GM12878 (cell line): ENCODE results near the gene IRF1. TPM values are rescaled to one million over a fixed set of nuclear protein-coding genes. Genes with fewer than 3 reads are reported as not detected.

Experiments used
- ATAC-seq: fragments of 200-7000 bp; cut with Tn5 transposase; 3 replicates; pipeline ENCODE4 v1.9.1; 2020; ENCODE audit warnings: mild to moderate bottlenecking, moderate library complexity
- BruUV-seq: library from RNA; stranded (reverse); fragments of 400-500 nt; replicated peaks from 2 replicates; lab custom pipeline; 2021; lab: Mats Ljungman, UMichigan
- CTCF ChIA-PET: fragments of 300-600 bp; sonication (Branson Sonifier 250); formaldehyde crosslinking; extraction: SDS; loops from one replicate; lab custom pipeline; 2021; ENCODE audit warnings: inconsistent platforms; lab: Yijun Ruan, JAX
- POLR2A ChIA-PET: fragments of 350-600 bp; formaldehyde crosslinking; extraction: SDS; loops from one replicate; lab custom pipeline; 2021; ENCODE audit warnings: inconsistent platforms; lab: Charles Lee
- RAD21 ChIA-PET: fragments of 300-600 bp; sonication (Branson Sonifier 250); formaldehyde crosslinking; loops from one replicate; lab custom pipeline; 2023; ENCODE audit warnings: antibody characterized with exemption; ENCODE audit not compliant: unreplicated experiment; lab: Charles Lee
- SMC1A ChIA-PET: fragments of 300-600 bp; sonication (Branson Sonifier 250); formaldehyde crosslinking; loops from one replicate; lab custom pipeline; 2023; ENCODE audit not compliant: unreplicated experiment, uncharacterized antibody; lab: Charles Lee
- DNase-seq: peaks from one replicate; pipeline ENCODE4 v3.0.0-alpha.2; 2011; ENCODE audit warnings: low read depth, low spot score
- FAIRE-seq: peaks from 3 replicates; lab custom pipeline; 2011; peaks lifted over from hg19 to GRCh38; lab: Jason Lieb, UNC
- H2AFZ ChIP-seq: 2 replicates; pipeline ENCODE4 v1.6.0; 2011; ENCODE audit warnings: low read depth, low read length, control low read depth; ENCODE audit not compliant: control insufficient read depth
- H3K27ac ChIP-seq: 2 replicates; pipeline ENCODE4 v1.5.1; 2011; ENCODE audit warnings: control low read depth; ENCODE audit not compliant: control insufficient read depth, insufficient read depth
- H3K27me3 ChIP-seq, 2 experiments: replicated peaks in 1 of 2; 2 replicates each; pipeline versions ENCODE4 v1.6.0 to v1.6.1; 2011; ENCODE audit warnings: low read length in 1 of 2; ENCODE audit not compliant: control insufficient read depth in 2 of 2, insufficient read depth in 2 of 2
- H3K36me3 ChIP-seq, 2 experiments: 2 replicates each; pipeline ENCODE4 v1.5.1; 2011; ENCODE audit warnings: low read length in 1 of 2; ENCODE audit not compliant: control insufficient read depth in 2 of 2, insufficient read depth in 2 of 2
- H3K4me1 ChIP-seq: 2 replicates; pipeline ENCODE4 v1.6.1; 2011; ENCODE audit warnings: mild to moderate bottlenecking, low read length, moderate library complexity, mixed read lengths; ENCODE audit not compliant: control insufficient read depth, insufficient read depth
- H3K4me2 ChIP-seq: 2 replicates; pipeline ENCODE4 v1.6.0; 2011; ENCODE audit warnings: control low read depth; ENCODE audit not compliant: control insufficient read depth, insufficient read depth
- H3K4me3 ChIP-seq: fragments of 200-600 bp; sonication (generic); 2 replicates; pipeline ENCODE4 v1.5.1; 2016
- H3K79me2 ChIP-seq: 2 replicates; pipeline ENCODE4 v1.6.0; 2011; ENCODE audit warnings: low read length; ENCODE audit not compliant: control insufficient read depth, insufficient read depth
- H3K9ac ChIP-seq: 2 replicates; pipeline ENCODE4 v1.8.0; 2011; ENCODE audit warnings: low read length, control low read depth, mixed read lengths; ENCODE audit not compliant: control insufficient read depth, insufficient read depth
- H3K9me3 ChIP-seq: replicated peaks from 3 replicates; pipeline ENCODE4 v1.5.1; 2011; ENCODE audit warnings: mild to moderate bottlenecking, low read length; ENCODE audit not compliant: control insufficient read depth, insufficient read depth
- H4K20me1 ChIP-seq: 2 replicates; pipeline ENCODE4 v1.6.0; 2011; ENCODE audit not compliant: control insufficient read depth, insufficient read depth
- CEBPB ChIP-seq, 2 experiments: fragments of 150-350 bp in 1 of 2; IDR thresholded peaks; 2 replicates each; pipeline ENCODE4 v1.6.1; 2012 to 2014; ENCODE audit warnings: low read depth in 2 of 2, low read length in 2 of 2, borderline replicate concordance in 1 of 2, inconsistent platforms in 1 of 2
- DPF2 ChIP-seq: fragments of 450-650 bp; IDR thresholded peaks from 2 replicates; pipeline ENCODE4 v1.6.1; 2017; ENCODE audit warnings: mild to moderate bottlenecking
- NR2C2 ChIP-seq: IDR thresholded peaks from 2 replicates; pipeline ENCODE4 v1.6.1; 2011; ENCODE audit warnings: borderline replicate concordance, low read depth; ENCODE audit not compliant: control insufficient read depth, insufficient read length
- POLR2AphosphoS2 ChIP-seq: IDR thresholded peaks from 2 replicates; pipeline ENCODE4 v1.6.1; 2011; ENCODE audit warnings: low read depth, mild to moderate bottlenecking, low read length, improper control_type of control experiment, moderate library complexity
- SRF ChIP-seq, 2 experiments: IDR thresholded peaks; 2 replicates each; pipeline ENCODE4 v1.6.1; 2011; ENCODE audit warnings: low read depth in 2 of 2, low read length in 2 of 2, mild to moderate bottlenecking in 1 of 2, moderate library complexity in 1 of 2
- TCF7 ChIP-seq: IDR thresholded peaks from 2 replicates; pipeline ENCODE4 v1.6.1; 2014; ENCODE audit warnings: antibody characterized with exemption, borderline replicate concordance
- WRNIP1 ChIP-seq: IDR thresholded peaks from 2 replicates; pipeline ENCODE4 v1.6.1; 2011; ENCODE audit warnings: low read depth, low read length, improper control_type of control experiment, borderline replicate concordance
- YY1 ChIP-seq: IDR thresholded peaks from 2 replicates; pipeline ENCODE4 v1.6.1; 2011; ENCODE audit warnings: low read depth, mild to moderate bottlenecking, low read length
- WGBS: methylation state at CpG from one replicate; pipeline ENCODE4 v1.1.6; 2016; ENCODE audit warnings: low lambda C conversion rate; ENCODE audit not compliant: insufficient replicate concordance, insufficient coverage; ENCODE audit errors: missing lambda C conversion rate; 5-methylcytosine and 5-hydroxymethylcytosine counted together
- in situ Hi-C: fragments of 300-500 bp; cut with MboI; formaldehyde crosslinking; loops from 9 replicates; pipeline ENCODE4 v1.14.3; 2018; ENCODE audit warnings: mixed read lengths
- intact Hi-C: fragments of 100-400 bp; cut with micrococcal nuclease; formaldehyde crosslinking; loops from one replicate; pipeline ENCODE4 v1.14.2; 2022; ENCODE audit not compliant: unreplicated experiment
- polyA plus RNA-seq, 11 experiments: library from polyadenylated mRNA; depleted of rRNA in 4 of 11; unstranded in 6 of 11; stranded (reverse) in 5 of 11; fragments of >200 nt; fragmentation: Nextera tagmentation in 4 of 11; fragmentation: Illumina TruSeq in 1 of 11; extraction: Ambion mirVana in 4 of 11; extraction: Trizol in 1 of 11; gene quantifications; 1 replicate in 1 of 11; 2 replicates in 10 of 11; pipeline versions ENCODE4 v1.2.1 to v1.2.3, GENCODE V29; 2011 to 2016; ENCODE audit warnings: inconsistent platforms in 2 of 11, missing spikeins in 2 of 11, low read depth in 1 of 11
- total RNA-seq, 4 experiments: library from RNA; depleted of rRNA in 3 of 4; stranded (reverse); fragments of >200 nt in 3 of 4; fragmentation: Illumina TruSeq in 1 of 4; extraction: Trizol in 1 of 4; gene quantifications; 2 replicates each; pipeline versions ENCODE4 v1.2.1 to v1.2.3, GENCODE V29; 2013 to 2021
- TF ChIP-seq, protein P1 (sequence below): fragments of 150-350 bp; IDR thresholded peaks from 2 replicates; pipeline ENCODE4 v1.6.1; 2014; ENCODE audit warnings: mild to moderate bottlenecking, low read depth, low read length
- TF ChIP-seq, protein P2 (sequence below): fragments of 450-650 bp; IDR thresholded peaks from 2 replicates; pipeline ENCODE4 v1.6.1; 2017; ENCODE audit warnings: low read depth, mild to moderate bottlenecking, moderate library complexity

IRF1 gene
- total and polyA plus RNA-seq, 10 of the 15 experiments (the other 5 are each of a cell fraction or from before 2014, with no cell fraction given), result 6.9 to 68.0 (median 49.6) TPM

DNA sequence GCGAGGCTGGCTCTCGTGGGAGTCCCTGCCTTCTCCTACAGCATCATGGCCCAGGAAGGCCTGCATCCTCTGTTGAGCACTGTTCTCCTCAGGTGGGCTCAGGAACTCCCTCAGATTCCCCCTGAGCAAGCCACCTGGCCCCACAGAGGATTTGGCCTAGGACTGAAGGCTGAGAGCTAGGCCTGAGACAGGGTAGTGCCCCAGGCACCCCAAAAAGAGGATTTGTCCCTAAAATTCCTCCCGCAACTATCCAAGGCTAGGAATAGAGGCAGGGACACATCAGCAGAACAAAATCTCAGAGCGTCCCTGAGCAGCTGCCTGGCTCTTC is 11.0 kb upstream of the IRF1 start:
- ChIA-PET SMC1A (interaction anchor here (0.5 to 13.3 kb wide), 19 partner anchors 11 to 333 kb away, joined by 3 to 340 read pairs (median 7); partner anchors contain the start of gene IRF1), POLR2A (interaction anchor here (0.8 to 24.5 kb wide), 7 partner anchors 11 to 132 kb away, joined by 4 to 389 read pairs (median 12); partner anchors contain the start of genes IRF1 and SLC22A5), RAD21 (interaction anchor here (1.1 to 27.2 kb wide), 27 partner anchors 8 to 321 kb away, joined by 3 to 453 read pairs (median 9); partner anchors contain the start of genes IRF1 and SLC22A5), CTCF (interaction anchor here (1.0 to 13.6 kb wide), 28 partner anchors 8 to 381 kb away, joined by 3 to 481 read pairs (median 8); partner anchors contain the start of gene IRF1)
- Histone ChIP-seq H3K9ac (peak overlapping the region; percentile 10; the same call in 1 of the 2 replicates), H4K20me1 (no peaks in the 10 kb centered on the region), H3K4me1 (peaks cover 38% of the 10 kb centered on the region), H3K79me2 (peaks cover under 1% of the 10 kb centered on the region), H3K27ac (no peak overlapping the region), H3K36me3 (no peaks in the 10 kb centered on the region), H2AFZ (peak overlapping the region; percentile 85; the same call in 1 of the 2 replicates), H3K4me3 (no peak overlapping the region), H3K27me3 (no peaks in the 10 kb centered on the region), H3K9me3 (no peaks in the 10 kb centered on the region), H3K4me2 (no peak overlapping the region)
- ATAC-seq (no peak), DNase-seq (no peak), FAIRE-seq (no peak)
- BruUV-seq, result no TSS peak
- TF ChIP-seq NR2C2, result no peak
- TF ChIP-seq SRF (IDR thresholded peaks at IDR 0.05; ENCODE audit: low read depth in 2 of 2, low read length in 2 of 2), result no peak
- TF ChIP-seq WRNIP1, result no peak
- TF ChIP-seq CEBPB (IDR thresholded peaks at IDR 0.05; ENCODE audit: borderline replicate concordance in 1 of 2, low read depth in 2 of 2, low read length in 2 of 2), result no peak
- TF ChIP-seq, protein P1, sequence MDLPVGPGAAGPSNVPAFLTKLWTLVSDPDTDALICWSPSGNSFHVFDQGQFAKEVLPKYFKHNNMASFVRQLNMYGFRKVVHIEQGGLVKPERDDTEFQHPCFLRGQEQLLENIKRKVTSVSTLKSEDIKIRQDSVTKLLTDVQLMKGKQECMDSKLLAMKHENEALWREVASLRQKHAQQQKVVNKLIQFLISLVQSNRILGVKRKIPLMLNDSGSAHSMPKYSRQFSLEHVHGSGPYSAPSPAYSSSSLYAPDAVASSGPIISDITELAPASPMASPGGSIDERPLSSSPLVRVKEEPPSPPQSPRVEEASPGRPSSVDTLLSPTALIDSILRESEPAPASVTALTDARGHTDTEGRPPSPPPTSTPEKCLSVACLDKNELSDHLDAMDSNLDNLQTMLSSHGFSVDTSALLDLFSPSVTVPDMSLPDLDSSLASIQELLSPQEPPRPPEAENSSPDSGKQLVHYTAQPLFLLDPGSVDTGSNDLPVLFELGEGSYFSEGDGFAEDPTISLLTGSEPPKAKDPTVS, result no peak
- no peak for TF ChIP-seq DPF2
- TF ChIP-seq TCF7, result no peak
- TF ChIP-seq, protein P2, sequence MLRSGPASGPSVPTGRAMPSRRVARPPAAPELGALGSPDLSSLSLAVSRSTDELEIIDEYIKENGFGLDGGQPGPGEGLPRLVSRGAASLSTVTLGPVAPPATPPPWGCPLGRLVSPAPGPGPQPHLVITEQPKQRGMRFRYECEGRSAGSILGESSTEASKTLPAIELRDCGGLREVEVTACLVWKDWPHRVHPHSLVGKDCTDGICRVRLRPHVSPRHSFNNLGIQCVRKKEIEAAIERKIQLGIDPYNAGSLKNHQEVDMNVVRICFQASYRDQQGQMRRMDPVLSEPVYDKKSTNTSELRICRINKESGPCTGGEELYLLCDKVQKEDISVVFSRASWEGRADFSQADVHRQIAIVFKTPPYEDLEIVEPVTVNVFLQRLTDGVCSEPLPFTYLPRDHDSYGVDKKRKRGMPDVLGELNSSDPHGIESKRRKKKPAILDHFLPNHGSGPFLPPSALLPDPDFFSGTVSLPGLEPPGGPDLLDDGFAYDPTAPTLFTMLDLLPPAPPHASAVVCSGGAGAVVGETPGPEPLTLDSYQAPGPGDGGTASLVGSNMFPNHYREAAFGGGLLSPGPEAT, result no peak
- TF ChIP-seq YY1, result no peak
- no peak for TF ChIP-seq POLR2AphosphoS2
- in situ Hi-C loops, result loop anchor here (10.0 kb wide), 2 partner anchors 267 to 427 kb away; partner anchors contain the start of gene CSF2
- intact Hi-C loops, result loop anchor here (1.0 to 5.0 kb wide), 6 partner anchors 82 to 437 kb away; no protein-coding TSS in a partner anchor
- 48% methylated on average over 4 of the region's 4 CpGs for WGBS
